IMR-90 (cell line): ENCODE data around the gene CTRL. TPM values are rescaled to one million over a fixed set of nuclear protein-coding genes. Genes with fewer than 3 reads are reported as not detected.

Experiments
- ATAC-seq: fragments of 200-7000 bp; cut with Tn5 transposase; 2 replicates; pipeline ENCODE4 v1.9.1; 2020; ENCODE audit warnings: low read depth, mild to moderate bottlenecking, moderate library complexity
- BruUV-seq: library from RNA; stranded (reverse); fragments of 400-500 nt; replicated peaks from 2 replicates; lab custom pipeline; 2021; lab: Mats Ljungman, UMichigan
- CTCF ChIA-PET: fragments of 300-600 bp; formaldehyde crosslinking; extraction: SDS; loops from one replicate; lab custom pipeline; 2021; ENCODE audit warnings: antibody characterized with exemption; lab: Yijun Ruan, JAX
- POLR2A ChIA-PET: fragments of 300-600 bp; sonication (Branson Sonifier 250); formaldehyde crosslinking; loops from one replicate; lab custom pipeline; 2022; ENCODE audit warnings: antibody characterized with exemption; ENCODE audit not compliant: unreplicated experiment; lab: Charles Lee
- DNase-seq: peaks from one replicate; pipeline ENCODE4 v3.0.0; 2013
- H2AFZ ChIP-seq: replicated peaks from 2 replicates; pipeline ENCODE3; 2013; ENCODE audit warnings: low read length, mild to moderate bottlenecking; ENCODE audit not compliant: poor library complexity
- H2AK5ac ChIP-seq: 2 replicates; pipeline ENCODE4 v1.6.1; 2013; ENCODE audit warnings: low read depth, low read length, inconsistent platforms
- H2AK9ac ChIP-seq: replicated peaks from 2 replicates; pipeline ENCODE3; 2013; ENCODE audit warnings: mild to moderate bottlenecking, low read depth, low read length, moderate library complexity; ENCODE audit not compliant: poor library complexity
- H2BK120ac ChIP-seq: 2 replicates; pipeline ENCODE4 v1.6.1; 2013; ENCODE audit warnings: low read depth, low read length, inconsistent platforms
- H2BK15ac ChIP-seq: 3 replicates; pipeline ENCODE4 v1.6.1; 2013; ENCODE audit warnings: low read depth, low read length, inconsistent platforms
- H2BK20ac ChIP-seq: 2 replicates; pipeline ENCODE4 v1.6.1; 2013; ENCODE audit warnings: low read depth, mild to moderate bottlenecking, inconsistent platforms, low read length, moderate library complexity
- H2BK5ac ChIP-seq: 2 replicates; pipeline ENCODE4 v1.6.1; 2013; ENCODE audit warnings: mild to moderate bottlenecking, low read depth, low read length, inconsistent platforms; ENCODE audit not compliant: poor library complexity, severe bottlenecking
- H3K14ac ChIP-seq: replicated peaks from 2 replicates; pipeline ENCODE4 v1.6.1; 2013; ENCODE audit warnings: low read depth, low read length, inconsistent platforms
- H3K18ac ChIP-seq: 2 replicates; pipeline ENCODE4 v1.6.1; 2013; ENCODE audit warnings: low read depth, low read length, control low read depth
- H3K23ac ChIP-seq: 2 replicates; pipeline ENCODE4 v1.6.1; 2013; ENCODE audit warnings: low read depth, low read length, inconsistent platforms
- H3K27ac ChIP-seq: 2 replicates; pipeline ENCODE4 v1.5.1; 2013; ENCODE audit warnings: mild to moderate bottlenecking, control low read depth, low read length; ENCODE audit not compliant: insufficient read depth
- H3K27me3 ChIP-seq: 2 replicates; pipeline ENCODE4 v1.6.1; 2013; ENCODE audit warnings: low read length; ENCODE audit not compliant: control insufficient read depth, insufficient read depth
- H3K36me3 ChIP-seq: 2 replicates; pipeline ENCODE4 v1.6.1; 2013; ENCODE audit warnings: low read length, mixed read lengths; ENCODE audit not compliant: control insufficient read depth, insufficient read depth
- H3K4ac ChIP-seq: 2 replicates; pipeline ENCODE4 v1.6.1; 2013; ENCODE audit warnings: low read depth, low read length, inconsistent platforms
- H3K4me1 ChIP-seq: 2 replicates; pipeline ENCODE4 v1.6.1; 2013; ENCODE audit warnings: low read length, mixed read lengths; ENCODE audit not compliant: control insufficient read depth, insufficient read depth
- H3K4me2 ChIP-seq: 2 replicates; pipeline ENCODE4 v1.6.1; 2013; ENCODE audit warnings: low read depth, mild to moderate bottlenecking, control low read depth, low read length, moderate library complexity
- H3K4me3 ChIP-seq: 2 replicates; pipeline ENCODE4 v1.5.1; 2013; ENCODE audit warnings: low read depth, mild to moderate bottlenecking, control low read depth, low read length, moderate library complexity; ENCODE audit not compliant: insufficient read depth
- H3K56ac ChIP-seq: 2 replicates; pipeline ENCODE4 v1.6.1; 2013; ENCODE audit warnings: low read length, inconsistent platforms; ENCODE audit not compliant: insufficient read depth; ENCODE audit errors: extremely low read depth
- H3K79me1 ChIP-seq, 2 experiments: 2 replicates each; pipeline ENCODE4 v1.6.1; 2013; ENCODE audit warnings: low read length in 2 of 2, inconsistent platforms in 1 of 2, low read depth in 1 of 2
- H3K9ac ChIP-seq: 2 replicates; pipeline ENCODE4 v1.6.1; 2013; ENCODE audit warnings: low read depth, low read length, control low read depth
- H3K9me1 ChIP-seq: 2 replicates; pipeline ENCODE4 v1.6.1; 2013; ENCODE audit warnings: low read length, inconsistent platforms; ENCODE audit not compliant: insufficient read depth
- H3K9me3 ChIP-seq: 2 replicates; pipeline ENCODE4 v1.6.1; 2013; ENCODE audit warnings: low read length; ENCODE audit not compliant: control insufficient read depth, insufficient read depth
- H4K20me1 ChIP-seq: 2 replicates; pipeline ENCODE4 v1.6.1; 2013; ENCODE audit warnings: low read length, inconsistent platforms; ENCODE audit not compliant: insufficient read depth
- H4K5ac ChIP-seq: 2 replicates; pipeline ENCODE4 v1.6.1; 2013; ENCODE audit warnings: mild to moderate bottlenecking, low read depth, low read length, control low read depth
- H4K8ac ChIP-seq, 2 experiments: 2 replicates each; pipeline ENCODE4 v1.6.1; 2013; ENCODE audit warnings: low read depth in 2 of 2, low read length in 2 of 2, control low read depth in 1 of 2, inconsistent platforms in 1 of 2
- H4K91ac ChIP-seq: 2 replicates; pipeline ENCODE4 v1.6.1; 2013; ENCODE audit warnings: low read depth, low read length, inconsistent platforms; ENCODE audit not compliant: insufficient read depth
- CEBPB ChIP-seq: IDR thresholded peaks from 2 replicates; pipeline ENCODE4 v1.6.1; 2012; ENCODE audit warnings: low read depth, low read length, improper control_type of control experiment
- MAFK ChIP-seq: IDR thresholded peaks from 2 replicates; pipeline ENCODE4 v1.6.1; 2012; ENCODE audit warnings: low read depth, low read length, improper control_type of control experiment
- MXI1 ChIP-seq: IDR thresholded peaks from 2 replicates; pipeline ENCODE4 v1.6.1; 2012; ENCODE audit warnings: low read depth, mild to moderate bottlenecking, low read length, moderate library complexity, borderline replicate concordance
- POLR2A ChIP-seq: IDR thresholded peaks from 2 replicates; pipeline ENCODE4 v1.6.1; 2012; ENCODE audit warnings: mild to moderate bottlenecking, low read depth, low read length
- RAD21 ChIP-seq: IDR thresholded peaks from 2 replicates; pipeline ENCODE4 v1.6.1; 2012; ENCODE audit warnings: low read length, improper control_type of control experiment
- RCOR1 ChIP-seq: IDR thresholded peaks from 2 replicates; pipeline ENCODE4 v1.6.1; 2012; ENCODE audit warnings: mild to moderate bottlenecking, low read length, improper control_type of control experiment; ENCODE audit not compliant: insufficient replicate concordance
- RFX5 ChIP-seq: IDR thresholded peaks from 2 replicates; pipeline ENCODE4 v1.8.0; 2012; ENCODE audit warnings: low read depth, mild to moderate bottlenecking, low read length, moderate library complexity
- SMC3 ChIP-seq: fragments of 150-350 bp; IDR thresholded peaks from 2 replicates; pipeline ENCODE4 v1.6.1; 2016; ENCODE audit warnings: low read depth, mild to moderate bottlenecking, antibody characterized with exemption, low read length, moderate library complexity
- WGBS, 2 experiments: methylation state at CpG; one replicate each; pipeline versions ENCODE4 v1.1.5 to v1.1.7; 2013; ENCODE audit warnings: missing lambda C conversion rate in 2 of 2; ENCODE audit not compliant: insufficient read length in 1 of 2; ENCODE audit errors: extremely low coverage in 2 of 2; 5-methylcytosine and 5-hydroxymethylcytosine counted together
- dilution Hi-C: fragments of 300-500 bp; cut with HindIII; formaldehyde crosslinking; loops from one replicate; pipeline ENCODE4 v1.14.3; 2018; ENCODE audit warnings: low sequenced_read_pairs; ENCODE audit not compliant: unreplicated experiment
- in situ Hi-C: fragments of 300-500 bp; cut with MboI; formaldehyde crosslinking; loops from 3 replicates; pipeline ENCODE4 v1.14.3; 2019; ENCODE audit warnings: low sequenced_read_pairs, inconsistent platforms, mixed read lengths
- intact Hi-C: fragments of 100-400 bp; cut with micrococcal nuclease; formaldehyde crosslinking; loops from 2 replicates; pipeline ENCODE4 v1.10.0; 2022
- polyA plus RNA-seq, 3 experiments: library from polyadenylated mRNA; depleted of rRNA; stranded (reverse); fragments of >200 nt; gene quantifications; 2 replicates each; pipeline ENCODE4 v1.2.3, GENCODE V29; 2012; ENCODE audit warnings: low replicate concordance in 1 of 3
- total RNA-seq: library from RNA; depleted of rRNA; stranded (reverse); fragments of >200 nt; gene quantifications from 2 replicates; pipeline ENCODE4 v1.2.3, GENCODE V29; 2012
- TF ChIP-seq, protein P1 (sequence below): conservative IDR thresholded peaks from 2 replicates; pipeline ENCODE4 v1.5.1; 2012; ENCODE audit warnings: mild to moderate bottlenecking, low read depth, low read length, improper control_type of control experiment
- TF ChIP-seq, protein P2 (sequence below): fragments of 150-350 bp; IDR thresholded peaks from 2 replicates; pipeline ENCODE4 v1.6.1; 2017; ENCODE audit warnings: mild to moderate bottlenecking, antibody characterized with exemption, low read length, low read depth

Gene CTRL
- total and polyA plus RNA-seq, 2 of the 4 experiments (the other 2 are of a cell fraction): 0.18 to 1.1 TPM

DNA sequence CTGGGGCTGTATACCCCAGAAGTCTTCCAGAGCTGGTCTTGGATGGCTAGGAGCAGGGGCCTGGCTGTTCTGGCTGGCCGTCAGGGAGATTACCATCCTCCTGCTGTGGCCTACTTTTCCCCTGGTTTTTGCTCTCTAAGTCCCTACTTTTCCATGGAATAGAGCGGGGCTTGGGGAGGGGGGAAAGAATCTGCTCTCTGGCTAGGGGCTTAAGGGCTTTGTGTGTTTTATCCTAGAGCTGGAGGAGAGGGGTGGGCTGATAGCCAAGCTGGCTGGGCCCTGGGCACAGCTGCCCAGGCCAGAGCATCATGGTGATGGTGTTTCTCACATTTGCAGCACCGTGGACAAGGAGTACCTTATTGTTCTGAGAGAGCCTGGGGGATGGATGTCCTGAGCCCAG lies 43.3 kb downstream of the CTRL start:
- Histone ChIP-seq H3K27me3 (no peaks in the 10 kb centered on the region), H2BK15ac (no peak overlapping the region), H4K91ac (no peak overlapping the region), H2BK5ac (no peak overlapping the region), H3K14ac (no peak overlapping the region), H3K4me1 (peaks cover 4% of the 10 kb centered on the region; the same call in 1 of the 2 replicates), H3K18ac (no peak overlapping the region), H3K36me3 (peaks cover 10% of the 10 kb centered on the region), H2BK120ac (no peak overlapping the region), H3K56ac (no peak overlapping the region), H4K5ac (no peak overlapping the region), H2AK9ac (no peak overlapping the region), H2BK20ac (no peak overlapping the region), H4K8ac (no peak overlapping the region), H3K23ac (no peak overlapping the region), H2AFZ (no peak overlapping the region), H2AK5ac (no peak overlapping the region), H3K4me2 (no peak overlapping the region), H4K20me1 (peaks cover 19% of the 10 kb centered on the region), H3K9ac (no peak overlapping the region), H3K79me1 (peaks cover 0 to 6% of the 10 kb centered on the region in 2 experiments; a peak in 3 of 4 replicates), H3K4ac (no peak overlapping the region), H3K9me3 (no peaks in the 10 kb centered on the region), H3K9me1 (no peaks in the 10 kb centered on the region), H3K4me3 (no peak overlapping the region), H3K27ac (no peak overlapping the region)
- DNase-seq: no peak
- BruUV-seq: no TSS peak
- WGBS, 2 experiments: no CpG with 5 or more reads among the region's 3 CpGs
- intact Hi-C loops: no loop called here
- ChIA-PET POLR2A (interaction anchor here (0.6 kb wide), 1 partner anchor 9 kb away, joined by 5 read pairs; no protein-coding TSS in a partner anchor), CTCF (no interaction called here)
- in situ Hi-C loops: no loop called here
- ATAC-seq: no peak
- dilution Hi-C loops: no loop called here
- TF ChIP-seq, protein P1, sequence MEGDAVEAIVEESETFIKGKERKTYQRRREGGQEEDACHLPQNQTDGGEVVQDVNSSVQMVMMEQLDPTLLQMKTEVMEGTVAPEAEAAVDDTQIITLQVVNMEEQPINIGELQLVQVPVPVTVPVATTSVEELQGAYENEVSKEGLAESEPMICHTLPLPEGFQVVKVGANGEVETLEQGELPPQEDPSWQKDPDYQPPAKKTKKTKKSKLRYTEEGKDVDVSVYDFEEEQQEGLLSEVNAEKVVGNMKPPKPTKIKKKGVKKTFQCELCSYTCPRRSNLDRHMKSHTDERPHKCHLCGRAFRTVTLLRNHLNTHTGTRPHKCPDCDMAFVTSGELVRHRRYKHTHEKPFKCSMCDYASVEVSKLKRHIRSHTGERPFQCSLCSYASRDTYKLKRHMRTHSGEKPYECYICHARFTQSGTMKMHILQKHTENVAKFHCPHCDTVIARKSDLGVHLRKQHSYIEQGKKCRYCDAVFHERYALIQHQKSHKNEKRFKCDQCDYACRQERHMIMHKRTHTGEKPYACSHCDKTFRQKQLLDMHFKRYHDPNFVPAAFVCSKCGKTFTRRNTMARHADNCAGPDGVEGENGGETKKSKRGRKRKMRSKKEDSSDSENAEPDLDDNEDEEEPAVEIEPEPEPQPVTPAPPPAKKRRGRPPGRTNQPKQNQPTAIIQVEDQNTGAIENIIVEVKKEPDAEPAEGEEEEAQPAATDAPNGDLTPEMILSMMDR: no peak
- TF ChIP-seq RAD21: no peak
- no peak for TF ChIP-seq RCOR1
- TF ChIP-seq, protein P2, sequence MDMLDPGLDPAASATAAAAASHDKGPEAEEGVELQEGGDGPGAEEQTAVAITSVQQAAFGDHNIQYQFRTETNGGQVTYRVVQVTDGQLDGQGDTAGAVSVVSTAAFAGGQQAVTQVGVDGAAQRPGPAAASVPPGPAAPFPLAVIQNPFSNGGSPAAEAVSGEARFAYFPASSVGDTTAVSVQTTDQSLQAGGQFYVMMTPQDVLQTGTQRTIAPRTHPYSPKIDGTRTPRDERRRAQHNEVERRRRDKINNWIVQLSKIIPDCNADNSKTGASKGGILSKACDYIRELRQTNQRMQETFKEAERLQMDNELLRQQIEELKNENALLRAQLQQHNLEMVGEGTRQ: no peak
- TF ChIP-seq MXI1: no peak
- TF ChIP-seq POLR2A: no peak
- TF ChIP-seq RFX5: no peak
- no peak for TF ChIP-seq CEBPB
- no peak for TF ChIP-seq SMC3
- no peak for TF ChIP-seq MAFK
